Measurements from ENCODE around the gene MYO1E.
"Not testable (repeated sequence)": the region's sequence is repeated elsewhere in the genome, so short reads cannot be mapped to it uniquely, and the experiment has no call there.

Gene MYO1E

DNA sequence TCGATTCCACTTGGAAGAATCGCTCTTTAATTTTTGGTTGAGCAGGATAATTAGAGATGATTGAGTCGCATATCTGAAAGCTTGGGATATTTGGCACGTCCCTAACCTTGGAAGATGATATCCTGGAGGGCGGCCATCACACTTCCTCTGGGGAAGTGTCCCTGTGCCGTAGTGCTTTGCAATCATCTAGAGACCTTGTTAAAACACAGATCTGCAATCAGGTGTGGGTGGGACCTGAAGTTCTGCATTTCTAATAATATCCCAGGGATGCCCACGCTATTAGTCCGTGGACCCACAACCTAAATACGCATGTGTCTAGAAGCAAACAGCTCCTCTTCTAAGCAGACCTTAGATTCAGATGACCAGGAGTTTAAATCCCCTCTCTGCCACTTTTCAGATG, 20.5 kb downstream of the MYO1E start:
- DNase-seq (ENCODE audit: low read depth, low spot score), result no peak

DNA sequence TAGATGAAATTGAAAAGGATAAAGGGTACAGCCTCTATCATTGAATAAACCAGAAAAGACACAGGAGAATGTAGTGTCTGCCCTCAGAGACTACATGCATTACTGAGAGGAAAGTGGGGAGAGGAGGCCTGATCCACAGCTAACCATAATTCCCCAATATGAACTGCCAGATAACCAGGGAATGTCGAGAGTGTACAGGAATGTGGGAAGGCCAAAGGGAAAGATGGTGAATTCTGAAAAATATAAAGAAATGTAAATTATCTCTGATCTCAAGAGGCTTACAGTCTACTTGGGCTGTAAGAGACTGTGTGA, 22.3 kb downstream of the MYO1E start:
- DNase-seq (ENCODE audit: low read depth, low spot score), result no peak

DNA sequence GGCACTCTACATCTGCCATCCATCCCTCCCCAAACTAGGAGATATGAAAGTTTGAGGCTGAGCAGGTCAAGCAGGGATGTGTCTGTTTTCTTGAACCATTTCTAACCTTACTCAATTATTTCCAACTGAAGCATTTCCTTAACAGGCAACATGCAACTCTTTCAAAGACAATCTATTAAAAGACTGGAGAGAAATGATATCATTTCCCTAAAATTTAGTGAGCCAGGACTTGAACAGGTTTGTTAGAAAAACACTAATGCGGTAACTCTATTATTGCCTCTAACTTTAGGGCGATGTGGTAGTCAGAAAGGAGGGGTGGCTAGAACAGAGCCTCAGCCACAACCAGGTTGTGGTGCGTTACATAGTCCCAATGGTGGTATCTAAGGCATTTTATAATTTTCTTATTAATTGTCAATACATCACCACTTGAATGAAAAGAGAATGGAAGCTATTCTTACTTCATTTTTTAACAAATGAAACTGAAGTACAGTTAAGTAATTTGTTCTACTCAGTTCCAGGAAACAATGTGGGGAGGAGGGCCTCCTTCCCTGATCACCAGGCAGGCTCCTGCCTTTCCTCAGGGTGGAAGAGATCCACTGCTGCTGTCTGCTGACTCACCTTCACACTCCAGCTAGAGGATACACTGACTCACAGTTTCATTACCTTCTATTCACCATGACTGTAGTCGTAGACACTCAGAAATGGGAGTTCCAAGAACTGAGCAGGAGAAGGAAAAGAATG, 22.8 kb downstream of the MYO1E start:
- DNase-seq (ENCODE audit: low read depth, low spot score), result no peak

DNA sequence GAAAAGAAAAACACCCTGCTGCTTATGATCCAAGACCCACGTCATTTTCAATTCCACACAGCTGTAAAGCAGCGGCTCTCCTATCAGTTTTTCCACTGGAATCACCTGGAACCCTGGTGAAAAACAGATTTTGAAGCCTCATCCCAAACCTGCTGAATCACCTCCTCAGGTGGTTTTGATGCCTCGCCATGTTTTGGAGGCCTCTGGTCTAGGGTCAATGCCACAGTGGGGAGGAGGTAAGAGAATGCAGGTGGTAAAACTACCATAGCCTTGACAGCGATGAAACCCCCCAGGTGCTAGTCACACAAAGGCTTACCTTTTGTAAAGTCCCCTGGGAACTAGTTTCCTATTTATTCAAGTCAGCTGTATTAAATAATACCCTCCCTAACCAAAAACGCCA, 24.8 kb downstream of the MYO1E start:
- no peak for DNase-seq (ENCODE audit: low read depth, low spot score)

DNA sequence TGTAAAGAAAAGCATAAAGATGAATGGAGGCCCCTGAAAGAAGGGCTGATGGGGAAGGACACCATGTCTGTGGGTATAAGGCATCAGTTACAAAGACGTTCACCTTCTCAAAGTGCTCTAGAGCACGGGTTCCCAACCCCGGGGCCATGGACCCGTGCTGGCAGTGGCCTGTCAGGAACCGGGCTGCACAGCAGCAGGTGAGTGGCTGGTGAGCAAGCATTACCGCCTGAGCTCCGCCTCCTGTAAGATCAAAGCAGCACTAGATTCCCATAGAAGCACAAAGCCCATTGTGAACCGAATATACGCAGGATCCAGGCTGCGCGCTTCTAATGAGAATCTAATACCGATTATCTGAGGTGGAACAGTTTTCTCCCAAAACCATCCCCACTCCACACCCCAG, 25.7 kb downstream of the MYO1E start:
- DNase-seq (ENCODE audit: low read depth, low spot score), result no peak

DNA sequence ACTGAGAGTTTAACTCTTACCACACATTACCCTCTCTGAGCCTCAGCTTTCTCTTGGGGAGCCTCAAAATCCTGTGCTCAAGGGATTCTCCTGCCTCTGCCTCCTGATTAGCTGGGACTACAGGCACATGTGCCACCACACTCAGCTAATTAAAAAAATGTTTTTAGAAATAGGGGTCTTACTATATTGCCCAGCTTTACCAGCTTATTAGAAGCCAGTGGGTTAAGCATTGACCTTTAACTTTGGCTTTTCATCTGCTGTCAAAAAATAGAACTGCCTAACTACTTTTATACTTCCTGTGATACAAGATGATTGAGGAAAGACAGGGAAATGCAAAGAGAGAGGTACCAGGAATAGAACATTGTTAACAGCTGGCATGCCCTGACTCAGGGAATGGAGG, 27.3 kb downstream of the MYO1E start:
- DNase-seq (ENCODE audit: low read depth, low spot score), result no peak

DNA sequence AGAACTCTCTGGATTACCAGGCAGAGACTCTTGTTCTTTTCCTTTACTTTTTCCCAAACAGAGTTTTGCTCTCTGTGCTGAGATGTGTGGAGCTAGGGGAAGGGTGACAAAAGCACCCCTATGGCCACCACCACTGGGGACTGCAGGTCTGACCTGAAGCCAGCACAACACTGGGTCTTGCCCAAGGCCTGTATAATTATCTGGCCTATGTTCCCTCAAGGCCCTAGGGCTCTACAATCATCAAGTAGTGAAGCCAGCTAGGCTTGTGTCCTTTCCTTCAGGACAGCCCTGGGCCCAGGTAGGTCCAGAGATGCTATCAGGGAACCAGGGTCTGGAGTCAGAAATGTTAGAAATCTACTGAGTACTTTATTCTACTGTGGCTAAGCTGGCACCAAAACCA, 28.4 kb downstream of the MYO1E start:
- DNase-seq (ENCODE audit: low read depth, low spot score), result no peak

DNA sequence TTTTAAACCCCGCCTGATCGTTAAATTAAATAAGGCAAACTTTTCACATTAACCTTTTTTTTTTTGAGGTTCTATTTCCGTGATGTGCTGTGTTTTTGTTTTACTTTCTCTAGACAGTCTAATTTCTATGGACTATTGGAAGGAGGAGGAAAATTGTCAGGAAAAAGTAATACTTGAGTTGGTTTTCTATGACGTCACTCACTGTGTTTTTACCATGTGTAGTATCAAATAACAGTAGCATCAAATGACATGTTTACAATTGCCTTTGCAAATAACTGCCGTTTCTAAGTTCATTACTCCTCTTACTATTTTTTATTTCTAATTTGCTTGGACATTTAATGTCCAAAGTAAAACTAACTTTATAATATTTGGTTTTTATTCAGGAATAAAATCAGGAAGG, 32.3 kb downstream of the MYO1E start:
- no peak for DNase-seq (ENCODE audit: low read depth, low spot score)

DNA sequence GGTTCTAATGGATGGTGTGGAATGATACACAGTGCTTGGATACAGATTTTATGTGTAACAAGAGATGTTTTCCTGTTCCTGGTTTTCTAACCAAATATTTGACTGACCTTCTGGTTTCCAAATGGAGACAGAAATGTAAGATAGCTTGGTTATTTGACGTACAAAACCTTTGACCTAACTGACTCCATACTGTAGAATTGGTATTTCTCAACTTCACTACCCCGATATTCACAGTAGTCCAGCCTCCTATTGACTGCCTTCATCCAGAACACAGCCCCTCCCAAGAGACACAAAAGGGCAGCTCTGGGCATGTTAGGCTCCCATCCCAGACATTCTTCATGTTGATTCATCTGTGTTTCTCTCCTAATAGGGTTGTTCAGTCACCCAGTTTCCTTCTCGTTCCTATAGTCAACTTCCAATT, 33.4 kb downstream of the MYO1E start:
- no peak for DNase-seq (ENCODE audit: low read depth, low spot score)

DNA sequence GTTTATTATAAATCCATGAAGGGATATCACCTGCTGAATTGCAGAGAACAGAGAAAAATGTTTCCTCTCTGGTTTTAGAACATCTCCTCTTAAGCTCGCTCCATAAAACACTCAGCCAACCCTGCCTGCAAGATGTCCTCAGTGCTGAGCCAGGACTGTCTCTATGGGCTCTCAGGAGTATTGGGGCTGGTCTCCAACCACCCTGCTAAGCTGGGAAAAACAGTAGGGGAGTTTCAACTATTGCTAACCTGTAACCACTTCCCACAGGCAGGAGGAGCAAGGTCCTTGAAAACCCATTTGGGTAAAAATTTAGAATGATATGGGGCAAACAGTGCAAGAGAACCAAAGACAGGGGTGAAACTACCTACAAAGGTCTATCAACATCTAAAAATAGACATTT, 34.3 kb downstream of the MYO1E start:
- no peak for DNase-seq (ENCODE audit: low read depth, low spot score)

DNA sequence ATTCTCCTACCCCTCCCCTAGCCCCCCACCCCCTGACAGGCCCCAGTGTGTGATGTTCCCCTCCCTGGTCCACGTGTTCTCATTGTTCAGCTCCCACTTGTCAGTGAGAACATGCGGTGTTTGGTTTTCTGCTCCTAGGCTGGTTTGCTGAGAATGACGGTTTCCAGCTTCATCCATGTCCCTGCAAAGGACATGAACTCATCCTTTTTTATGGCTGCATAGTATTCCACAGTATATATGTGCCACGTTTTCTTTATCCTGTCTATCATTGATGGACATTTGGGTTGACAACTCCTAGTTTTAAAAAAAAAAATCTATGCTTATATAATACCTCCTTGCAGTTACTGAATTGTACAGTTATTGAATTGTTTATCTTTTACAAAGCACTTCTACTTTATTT, 35.9 kb downstream of the MYO1E start:
- not testable (repeated sequence) for DNase-seq (ENCODE audit: low read depth, low spot score)

DNA sequence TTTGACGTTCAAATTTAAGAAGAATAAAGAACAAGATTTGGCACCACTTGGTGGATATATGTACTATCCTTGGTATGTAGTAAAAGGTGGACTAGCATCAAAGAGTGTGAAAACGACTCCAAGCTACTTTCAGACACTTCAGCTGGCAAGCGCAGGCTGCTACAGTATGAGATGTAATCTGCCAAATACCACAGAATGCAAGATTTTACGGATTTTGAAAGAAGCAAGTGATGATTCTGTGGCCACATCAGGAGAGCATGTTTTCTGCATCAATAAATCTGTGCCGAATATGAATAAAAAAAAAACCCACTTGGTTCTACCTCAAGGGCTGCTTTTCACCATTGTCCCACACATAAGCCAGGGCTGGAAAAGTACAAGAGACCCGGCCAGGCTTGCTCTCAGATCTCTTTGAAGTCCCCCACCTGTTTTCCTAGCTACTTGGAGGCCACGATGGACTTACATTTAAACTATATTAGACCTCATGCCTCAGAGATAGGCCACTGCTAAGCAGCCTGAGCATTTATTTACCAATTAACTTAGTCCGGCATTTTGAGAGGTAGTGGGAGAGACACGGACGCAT, 37.4 kb downstream of the MYO1E start:
- DNase-seq (ENCODE audit: low read depth, low spot score), result no peak

DNA sequence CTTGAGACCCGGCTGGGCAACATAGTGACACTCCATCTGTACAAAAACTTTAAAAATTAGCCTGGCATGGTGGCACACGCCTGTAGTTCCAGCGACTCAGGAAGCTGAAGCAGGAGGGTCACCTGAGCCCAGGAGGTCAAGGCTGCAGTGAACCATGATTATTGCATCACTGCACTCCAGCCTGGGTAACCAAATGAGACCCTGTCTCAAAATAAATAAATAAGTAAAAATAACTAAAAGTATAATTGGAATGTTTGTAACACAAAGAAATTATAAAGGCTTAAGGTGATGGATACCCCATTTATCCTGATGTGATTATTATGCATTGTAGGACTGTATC, 38.6 kb downstream of the MYO1E start:
- no peak for DNase-seq (ENCODE audit: low read depth, low spot score)

DNA sequence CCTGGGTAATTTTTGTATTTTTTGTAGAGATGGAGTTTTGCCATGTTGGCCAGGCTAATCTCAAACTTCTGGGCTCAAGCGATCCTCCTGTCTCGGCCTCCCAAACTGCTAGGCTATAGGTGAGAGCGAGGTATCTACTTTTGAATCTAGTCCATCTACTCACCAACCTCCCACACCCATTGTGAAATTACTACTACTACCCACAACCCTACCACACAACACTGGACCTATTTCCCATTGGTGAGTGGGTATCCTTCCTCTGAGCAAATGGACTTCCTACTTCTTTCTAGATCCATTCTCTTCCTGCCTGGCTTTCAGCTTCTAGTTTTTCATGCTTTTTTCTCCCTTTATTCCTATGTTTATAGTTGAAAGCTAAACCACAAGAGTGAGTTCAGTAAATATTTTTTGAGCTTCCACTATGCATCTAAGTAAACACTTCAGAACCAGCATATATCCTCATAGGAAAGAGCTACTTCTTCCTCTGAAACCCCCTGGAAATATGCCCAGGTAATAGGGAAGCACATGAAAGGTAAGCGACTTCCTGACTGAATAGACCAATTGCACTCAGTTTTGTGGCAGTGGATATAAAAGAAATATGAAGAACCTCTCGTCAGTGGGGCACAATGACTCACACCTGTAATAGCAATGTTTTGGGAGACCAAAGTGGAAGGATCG, 39.1 kb downstream of the MYO1E start:
- no peak for DNase-seq (ENCODE audit: low read depth, low spot score)

DNA sequence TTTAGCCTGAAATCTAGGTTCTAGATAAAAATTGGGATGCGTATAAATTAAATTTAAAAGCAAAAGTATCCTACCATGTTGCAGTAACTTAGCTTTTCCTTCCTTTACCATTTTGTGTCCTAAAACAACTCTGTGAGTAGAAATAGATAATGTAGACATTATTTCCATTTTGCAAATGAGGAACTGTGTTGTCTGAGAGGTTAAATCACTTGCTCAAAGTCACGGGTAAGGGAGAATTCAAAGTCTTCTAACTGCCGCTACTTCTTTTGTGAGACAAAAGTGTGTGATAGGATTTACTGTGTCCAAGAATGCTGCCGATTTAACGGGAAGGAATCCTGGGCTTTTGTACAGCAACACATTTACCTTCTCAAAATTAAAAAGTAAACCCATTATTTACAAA, 40.7 kb downstream of the MYO1E start:
- no peak for DNase-seq (ENCODE audit: low read depth, low spot score)

DNA sequence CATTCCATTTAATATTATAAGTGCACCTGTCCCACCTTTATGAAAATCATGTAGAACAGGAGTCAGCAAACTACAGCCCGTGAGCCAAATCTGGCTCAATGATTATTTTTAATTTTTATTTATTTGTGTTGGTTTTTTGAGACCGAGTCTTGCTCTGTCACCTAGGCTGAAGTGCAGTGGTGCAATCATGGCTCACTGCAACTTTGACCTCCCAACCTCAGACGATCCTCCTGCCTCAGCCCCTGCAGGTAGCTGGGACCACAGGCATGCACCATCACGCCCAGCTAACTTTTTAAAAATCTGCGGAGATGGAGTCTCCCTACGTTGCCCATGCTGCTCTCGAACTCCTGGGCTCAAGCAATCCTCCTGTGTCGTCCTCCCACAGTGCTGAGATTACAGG, 42.0 kb downstream of the MYO1E start:
- no peak for DNase-seq (ENCODE audit: low read depth, low spot score)

DNA sequence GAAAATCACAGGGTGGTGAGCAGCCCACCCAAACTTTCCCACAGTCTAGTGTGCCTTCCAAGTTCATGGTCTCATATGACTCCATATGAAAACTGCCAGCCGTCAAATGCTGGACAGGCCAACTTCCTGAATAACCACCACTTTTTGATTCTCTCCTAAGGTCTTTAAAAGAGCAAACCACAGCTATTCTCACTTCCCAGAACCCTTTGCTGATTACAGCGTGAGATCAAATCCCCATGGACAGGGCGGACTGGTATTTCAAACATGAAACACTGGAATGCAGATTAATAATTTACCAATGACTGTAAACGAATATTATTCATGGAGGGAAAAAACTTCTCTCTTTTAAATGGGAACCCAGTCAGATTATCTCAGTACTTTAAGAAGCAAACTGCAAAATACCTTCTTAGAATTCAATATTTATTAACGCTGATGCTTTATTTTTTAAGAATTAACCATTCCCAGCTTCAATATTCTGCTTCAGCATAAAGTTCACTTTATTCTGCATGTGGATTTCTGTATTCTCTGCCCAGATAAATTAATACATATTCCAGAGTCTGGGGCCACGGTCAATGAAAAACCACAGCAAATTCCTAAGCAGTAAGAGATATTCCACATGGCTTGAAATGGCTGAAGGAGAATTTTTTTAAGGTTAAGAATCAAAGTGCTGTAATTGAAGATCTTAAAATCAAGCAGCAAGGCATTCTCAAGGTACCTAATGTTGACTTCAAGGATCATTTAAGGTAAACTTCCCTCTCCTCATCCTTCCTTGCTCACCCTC, 42.9 kb downstream of the MYO1E start:
- DNase-seq (ENCODE audit: low read depth, low spot score), result no peak

DNA sequence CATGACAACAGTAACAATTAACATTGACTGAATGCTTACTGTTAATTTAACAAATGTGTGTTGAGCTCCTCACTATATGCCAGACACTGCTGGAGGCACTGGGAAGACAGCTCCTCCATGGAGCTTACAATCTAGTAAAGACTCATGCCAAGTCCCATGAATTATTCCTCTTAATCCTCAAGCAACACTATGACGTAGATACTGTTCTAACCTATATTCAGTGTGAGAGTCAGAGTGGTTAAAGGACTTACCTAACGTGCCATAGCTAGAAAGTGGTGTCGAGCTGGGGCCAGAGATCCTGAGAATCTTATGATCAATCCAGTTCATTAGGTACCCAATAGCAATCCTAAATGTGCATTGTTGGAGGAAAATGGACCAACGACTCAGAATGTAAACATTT, 43.6 kb downstream of the MYO1E start:
- no peak for DNase-seq (ENCODE audit: low read depth, low spot score)

DNA sequence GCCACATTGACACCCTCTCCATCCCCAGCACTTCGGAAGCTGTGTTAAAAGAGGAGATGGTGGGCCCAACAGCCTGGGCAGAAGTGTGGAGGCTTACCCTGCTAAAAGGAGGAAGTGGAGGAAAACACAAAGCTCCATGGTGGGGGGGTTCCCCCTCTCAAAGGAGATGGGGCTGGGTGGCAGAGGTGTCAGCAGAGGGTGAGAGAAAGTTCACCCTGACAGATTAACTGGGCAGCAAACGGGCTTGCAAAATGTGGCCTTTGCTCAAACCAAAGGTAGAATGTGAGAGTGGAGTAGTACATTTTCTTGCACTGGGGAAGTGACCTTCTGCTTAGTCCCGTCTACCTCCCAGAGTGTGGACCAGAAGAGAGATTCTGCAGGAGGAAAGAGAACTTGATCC, 44.7 kb downstream of the MYO1E start:
- no peak for DNase-seq (ENCODE audit: low read depth, low spot score)

DNA sequence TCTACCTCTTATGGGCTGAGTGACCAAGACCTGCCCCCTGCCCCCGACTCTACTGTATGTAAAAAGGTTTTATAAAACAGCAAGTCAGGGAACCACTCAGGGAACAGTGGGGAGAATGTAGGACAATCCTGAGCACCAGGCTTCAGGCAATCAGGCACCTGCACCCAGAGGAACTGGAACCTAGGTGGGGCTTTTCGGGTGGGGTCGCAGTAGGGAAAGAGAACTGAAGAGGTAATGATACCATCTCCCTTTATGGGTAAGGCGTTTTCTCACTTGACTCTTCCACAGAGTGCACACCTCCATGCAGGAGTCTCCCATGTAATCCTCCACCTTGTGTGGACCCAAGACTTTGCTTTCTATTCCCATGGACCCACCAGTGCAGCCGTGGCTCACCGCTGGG, 45.8 kb downstream of the MYO1E start:
- DNase-seq (ENCODE audit: low read depth, low spot score), result no peak

DNA sequence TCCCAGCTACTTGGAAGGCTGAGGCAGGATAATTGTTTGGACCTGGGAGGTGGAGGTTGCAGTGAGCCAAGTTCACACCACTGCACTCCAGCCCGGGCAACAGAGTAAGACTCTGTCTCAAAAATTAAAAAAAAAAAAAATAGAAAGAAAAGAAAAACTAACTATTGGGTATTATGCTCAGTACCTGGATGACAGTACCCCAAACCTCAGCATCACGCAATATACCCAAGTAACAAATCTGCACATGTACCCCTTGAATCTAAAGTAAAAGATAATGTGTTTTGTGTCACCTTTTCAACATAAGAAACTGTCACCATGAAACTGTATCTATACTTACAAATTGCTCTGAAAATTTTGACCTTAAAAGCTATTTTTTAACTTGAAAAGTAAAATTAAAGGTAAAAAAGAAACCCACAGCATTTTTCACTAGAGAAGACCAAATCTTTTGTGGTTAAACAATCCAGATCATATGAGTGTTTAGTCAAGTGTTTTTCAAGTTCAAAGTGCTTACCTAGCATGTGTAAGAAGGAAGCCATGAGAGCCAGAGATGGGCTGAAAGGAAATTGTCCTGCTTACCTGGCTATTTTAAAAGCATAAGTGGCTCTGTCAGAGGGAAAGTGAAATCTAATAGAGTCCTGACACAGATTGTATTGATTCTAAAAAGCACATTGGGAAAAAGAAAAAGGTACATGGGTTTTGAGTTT, 50.5 kb downstream of the MYO1E start:
- no peak for DNase-seq (ENCODE audit: low read depth, low spot score)

DNA sequence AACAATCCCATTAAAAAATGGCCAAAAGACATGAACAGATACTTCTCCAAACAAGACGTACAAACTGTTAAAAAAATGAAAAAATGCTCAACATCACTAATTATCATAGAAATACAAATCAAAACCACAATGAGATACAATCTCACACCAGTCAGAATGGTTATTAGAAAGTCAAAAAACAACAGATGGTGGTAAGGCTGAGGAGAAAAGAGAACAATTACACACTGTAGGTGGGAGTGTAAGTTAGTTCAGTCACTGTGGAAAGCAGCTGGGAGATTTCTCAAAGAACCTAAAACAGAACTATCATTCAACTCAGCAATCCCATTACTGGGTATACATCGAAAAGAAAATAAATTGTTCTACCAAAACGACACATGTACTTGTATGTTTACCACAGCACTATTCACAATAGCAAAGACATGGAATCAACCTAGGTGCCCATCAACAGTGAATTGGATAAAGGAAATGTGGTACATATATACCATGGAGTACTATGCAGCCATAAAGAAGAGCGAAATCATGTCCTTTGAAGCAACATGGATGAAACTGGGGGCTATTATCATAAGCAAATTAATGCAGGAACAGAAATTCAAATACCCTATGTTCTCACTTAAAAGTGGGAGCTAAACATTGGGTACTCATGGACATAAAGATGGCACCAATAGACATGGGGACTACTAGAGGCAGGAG, 51.5 kb downstream of the MYO1E start:
- DNase-seq (ENCODE audit: low read depth, low spot score), result no peak

Measured in brain pericyte (primary cell).